K562 (cell line): Measurements from ENCODE around the gene OPCML. TPM values are rescaled to one million over a fixed set of nuclear protein-coding genes. Genes with fewer than 3 reads are reported as not detected.

Experiments
- ATAC-seq: fragments of 200-7000 bp; cut with Tn5 transposase; 3 replicates; pipeline ENCODE4 v1.9.1; 2020; ENCODE audit warnings: moderate library complexity
- BruUV-seq: library from RNA; stranded (reverse); fragments of 400-500 nt; replicated peaks from 2 replicates; lab custom pipeline; 2021; lab: Mats Ljungman, UMichigan
- CTCF ChIA-PET: fragments of 300-600 bp; formaldehyde crosslinking; extraction: SDS; loops from one replicate; lab custom pipeline; 2021; ENCODE audit warnings: low intra/inter-chr PET ratio; lab: Yijun Ruan, JAX
- POLR2A ChIA-PET: fragments of 300-600, 350-650 bp; sonication (Branson Sonifier 250); formaldehyde crosslinking; extraction: SDS; loops from one replicate; lab custom pipeline; 2021; ENCODE audit warnings: antibody characterized with exemption, inconsistent platforms; lab: Yijun Ruan, JAX
- DNase-seq, 4 experiments: peaks; one replicate each; pipeline versions ENCODE4 v3.0.0 to v3.0.0-alpha.2; 2011 to 2018; ENCODE audit warnings: low spot score in 3 of 4, mixed read lengths in 3 of 4; ENCODE audit errors: extremely low read depth in 1 of 4
- FAIRE-seq: peaks from 2 replicates; lab custom pipeline; 2011; peaks lifted over from hg19 to GRCh38; lab: Jason Lieb, UNC
- H2AFZ ChIP-seq: 2 replicates; pipeline ENCODE4 v1.6.0; 2011; ENCODE audit warnings: low read depth, low read length, control low read depth, inconsistent platforms
- H3K27ac ChIP-seq: fragments of 200-600 bp; 3 replicates; pipeline ENCODE4 v1.8.0; 2011; ENCODE audit warnings: low read depth, mild to moderate bottlenecking, control low read depth, inconsistent platforms, low read length, moderate library complexity, mixed read lengths; ENCODE audit errors: extremely low read depth
- H3K27me3 ChIP-seq, 2 experiments: fragments of 300-600 bp in 1 of 2; 2 replicates in 1 of 2; 3 replicates in 1 of 2; pipeline versions ENCODE4 v1.6.0 to v1.8.0; 2011; ENCODE audit warnings: inconsistent platforms in 2 of 2, low read length in 2 of 2, mild to moderate bottlenecking in 1 of 2, mixed read lengths in 1 of 2, moderate library complexity in 1 of 2; ENCODE audit not compliant: control insufficient read depth in 2 of 2, insufficient read depth in 2 of 2
- H3K36me3 ChIP-seq: fragments of 300-600 bp; 3 replicates; pipeline ENCODE4 v1.8.0; 2011; ENCODE audit warnings: mild to moderate bottlenecking, low read length, inconsistent platforms; ENCODE audit not compliant: control insufficient read depth, insufficient read depth
- H3K4me1 ChIP-seq, 2 experiments: fragments of 200-600 bp in 1 of 2; replicated peaks in 1 of 2; 2 replicates in 1 of 2; 3 replicates in 1 of 2; pipeline versions ENCODE4 v1.5.1 to v1.8.0; 2011; ENCODE audit warnings: inconsistent platforms in 2 of 2, low read length in 2 of 2, mild to moderate bottlenecking in 1 of 2, mixed read lengths in 1 of 2, moderate library complexity in 1 of 2; ENCODE audit not compliant: control insufficient read depth in 2 of 2, insufficient read depth in 2 of 2
- H3K4me2 ChIP-seq: 2 replicates; pipeline ENCODE4 v1.6.1; 2011; ENCODE audit warnings: low read length, control low read depth, inconsistent platforms, mixed read lengths; ENCODE audit not compliant: insufficient read depth
- H3K4me3 ChIP-seq: fragments of 200-600 bp; sonication (generic), shearing (Covaris generic); 2 replicates; pipeline ENCODE4 v1.5.1; 2016; ENCODE audit warnings: control low read depth, inconsistent platforms
- H3K79me2 ChIP-seq: fragments of 200-600 bp; 3 replicates; pipeline ENCODE4 v1.8.0; 2011; ENCODE audit warnings: low read length, inconsistent platforms; ENCODE audit not compliant: control insufficient read depth, insufficient read depth
- H3K9ac ChIP-seq, 2 experiments: 2 replicates each; pipeline versions ENCODE4 v1.6.0 to v1.6.1; 2011; ENCODE audit warnings: low read depth in 2 of 2, low read length in 2 of 2, control low read depth in 1 of 2, inconsistent platforms in 1 of 2, mild to moderate bottlenecking in 1 of 2, mixed read lengths in 1 of 2; ENCODE audit not compliant: insufficient read depth in 1 of 2
- H3K9me1 ChIP-seq: one replicate; pipeline ENCODE4 v1.6.0; 2011; ENCODE audit warnings: inconsistent platforms, mild to moderate bottlenecking, low read length, moderate library complexity; ENCODE audit not compliant: control insufficient read depth, insufficient read depth
- H3K9me3 ChIP-seq: replicated peaks from 2 replicates; pipeline ENCODE4 v1.5.1; 2011; ENCODE audit warnings: low read depth, low read length, inconsistent platforms; ENCODE audit not compliant: control insufficient read depth, insufficient read depth
- H4K20me1 ChIP-seq: replicated peaks from 2 replicates; pipeline ENCODE4 v1.6.1; 2011; ENCODE audit warnings: low read length, inconsistent platforms, mixed read lengths; ENCODE audit not compliant: control insufficient read depth, insufficient read depth
- CBX8 ChIP-seq: fragments of 200-600 bp; sonication (generic); IDR thresholded peaks from 2 replicates; pipeline ENCODE4 v1.6.1; 2012; ENCODE audit warnings: borderline replicate concordance, mixed run types, low read depth, mild to moderate bottlenecking, moderate library complexity, mixed read lengths, low read length, control low read depth, inconsistent platforms; ENCODE audit not compliant: poor library complexity, severe bottlenecking; ENCODE audit errors: extremely low read depth
- FOXJ3 ChIP-seq: sonication (generic); formaldehyde crosslinking; IDR thresholded peaks from 2 replicates; pipeline ENCODE4 v1.4.0; 2020; ENCODE audit warnings: mild to moderate bottlenecking, missing genetic modification reagents
- STAT5B ChIP-seq: fragments of 250-450 bp; sonication (Bioruptor Pico); IDR thresholded peaks from 2 replicates; pipeline ENCODE4 v1.8.0; 2021; ENCODE audit warnings: mild to moderate bottlenecking, inconsistent platforms
- TAF15 ChIP-seq: fragments of 200-400 bp; formaldehyde crosslinking; IDR thresholded peaks from 2 replicates; pipeline ENCODE4 v1.6.1; 2017; ENCODE audit warnings: mild to moderate bottlenecking, low read depth, low read length, moderate library complexity
- TCF7 ChIP-seq: sonication (generic); IDR thresholded peaks from 2 replicates; pipeline ENCODE4 v1.6.1; 2016; ENCODE audit warnings: antibody characterized with exemption, borderline replicate concordance
- WGBS: fragments of 100-300 bp; shearing (Covaris generic); methylation state at CpG from one replicate; pipeline ENCODE4 v1.1.6; 2016; ENCODE audit warnings: low coverage, mixed read lengths; ENCODE audit not compliant: insufficient coverage; ENCODE audit errors: missing lambda C conversion rate; 5-methylcytosine and 5-hydroxymethylcytosine counted together
- in situ Hi-C: fragments of 300-500 bp; cut with MboI; formaldehyde crosslinking; loops from 4 replicates; pipeline ENCODE4 v1.15.0; 2018; ENCODE audit warnings: inconsistent platforms, mixed read lengths
- intact Hi-C: fragments of 100-400 bp; cut with micrococcal nuclease; formaldehyde crosslinking; loops from 2 replicates; pipeline ENCODE4 v1.14.2; 2022
- polyA plus RNA-seq, 8 experiments: library from polyadenylated mRNA; depleted of rRNA in 4 of 8; stranded (reverse) in 5 of 8; unstranded in 3 of 8; fragments of >200 nt; fragmentation: Nextera tagmentation in 2 of 8; fragmentation: Illumina TruSeq in 1 of 8; extraction: Ambion mirVana in 2 of 8; extraction: Trizol in 1 of 8; gene quantifications; 2 replicates each; pipeline versions ENCODE4 v1.2.1 to v1.2.3, GENCODE V29; 2011 to 2014; ENCODE audit warnings: inconsistent platforms in 1 of 8, missing spikeins in 1 of 8
- total RNA-seq, 7 experiments: library from RNA; depleted of rRNA in 6 of 7; stranded (reverse); fragments of >200 nt in 6 of 7; fragmentation: Illumina TruSeq in 2 of 7; extraction: Trizol in 2 of 7; gene quantifications; 2 replicates each; pipeline versions ENCODE4 v1.2.1 to v1.2.3, GENCODE V29; 2011 to 2021; ENCODE audit warnings: low replicate concordance in 1 of 7
- TF ChIP-seq, protein P1 (sequence below), 3 experiments: fragments of 200-800 bp in 1 of 3; fragments of 250-450 bp in 1 of 3; fragments of 450-650 bp in 1 of 3; sonication (Bioruptor Pico) in 1 of 3; sonication (Bioruptor generic) in 1 of 3; formaldehyde crosslinking in 1 of 3; IDR thresholded peaks; 2 replicates each; pipeline versions ENCODE4 v1.6.1 to v1.8.0; 2016 to 2022; ENCODE audit warnings: mild to moderate bottlenecking in 2 of 3, missing genetic modification characterization in 2 of 3, missing compliant biosample characterization in 1 of 3, moderate library complexity in 1 of 3

OPCML gene
- total and polyA plus RNA-seq, 9 of the 15 experiments (the other 6 are each of a cell fraction or from before 2014, with no cell fraction given) = not detected

DNA sequence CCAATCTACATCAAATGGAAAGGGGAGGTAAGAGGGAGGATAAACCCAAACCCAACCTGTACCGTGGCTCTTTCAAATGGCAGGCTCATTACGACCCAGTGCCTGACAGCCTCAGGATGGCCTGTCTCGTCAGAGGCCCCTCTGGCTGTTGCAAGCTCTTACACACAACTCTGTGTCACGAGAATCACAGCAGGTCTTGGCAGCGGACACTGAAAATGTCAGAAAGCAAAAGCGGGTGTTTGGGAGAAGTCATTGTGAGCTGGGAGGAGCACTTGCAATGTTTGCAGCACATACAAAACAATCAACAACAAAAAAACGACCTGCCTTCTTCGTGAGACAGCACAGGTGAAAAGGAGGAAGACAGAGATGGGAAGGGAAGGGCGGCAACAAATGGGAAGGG, 248.1 kb downstream of the OPCML start (continued):
- TF ChIP-seq FOXJ3 (CRISPR knock-in tag) (no peak), CBX8 (no peak), TAF15 (no peak), STAT5B (CRISPR knock-in tag) (no peak)
- TF ChIP-seq, protein P1, sequence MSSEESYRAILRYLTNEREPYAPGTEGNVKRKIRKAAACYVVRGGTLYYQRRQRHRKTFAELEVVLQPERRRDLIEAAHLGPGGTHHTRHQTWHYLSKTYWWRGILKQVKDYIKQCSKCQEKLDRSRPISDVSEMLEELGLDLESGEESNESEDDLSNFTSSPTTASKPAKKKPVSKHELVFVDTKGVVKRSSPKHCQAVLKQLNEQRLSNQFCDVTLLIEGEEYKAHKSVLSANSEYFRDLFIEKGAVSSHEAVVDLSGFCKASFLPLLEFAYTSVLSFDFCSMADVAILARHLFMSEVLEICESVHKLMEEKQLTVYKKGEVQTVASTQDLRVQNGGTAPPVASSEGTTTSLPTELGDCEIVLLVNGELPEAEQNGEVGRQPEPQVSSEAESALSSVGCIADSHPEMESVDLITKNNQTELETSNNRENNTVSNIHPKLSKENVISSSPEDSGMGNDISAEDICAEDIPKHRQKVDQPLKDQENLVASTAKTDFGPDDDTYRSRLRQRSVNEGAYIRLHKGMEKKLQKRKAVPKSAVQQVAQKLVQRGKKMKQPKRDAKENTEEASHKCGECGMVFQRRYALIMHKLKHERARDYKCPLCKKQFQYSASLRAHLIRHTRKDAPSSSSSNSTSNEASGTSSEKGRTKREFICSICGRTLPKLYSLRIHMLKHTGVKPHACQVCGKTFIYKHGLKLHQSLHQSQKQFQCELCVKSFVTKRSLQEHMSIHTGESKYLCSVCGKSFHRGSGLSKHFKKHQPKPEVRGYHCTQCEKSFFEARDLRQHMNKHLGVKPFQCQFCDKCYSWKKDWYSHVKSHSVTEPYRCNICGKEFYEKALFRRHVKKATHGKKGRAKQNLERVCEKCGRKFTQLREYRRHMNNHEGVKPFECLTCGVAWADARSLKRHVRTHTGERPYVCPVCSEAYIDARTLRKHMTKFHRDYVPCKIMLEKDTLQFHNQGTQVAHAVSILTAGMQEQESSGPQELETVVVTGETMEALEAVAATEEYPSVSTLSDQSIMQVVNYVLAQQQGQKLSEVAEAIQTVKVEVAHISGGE (CRISPR knock-in tag; IDR thresholded peaks at IDR 0.05) = no peak

DNA sequence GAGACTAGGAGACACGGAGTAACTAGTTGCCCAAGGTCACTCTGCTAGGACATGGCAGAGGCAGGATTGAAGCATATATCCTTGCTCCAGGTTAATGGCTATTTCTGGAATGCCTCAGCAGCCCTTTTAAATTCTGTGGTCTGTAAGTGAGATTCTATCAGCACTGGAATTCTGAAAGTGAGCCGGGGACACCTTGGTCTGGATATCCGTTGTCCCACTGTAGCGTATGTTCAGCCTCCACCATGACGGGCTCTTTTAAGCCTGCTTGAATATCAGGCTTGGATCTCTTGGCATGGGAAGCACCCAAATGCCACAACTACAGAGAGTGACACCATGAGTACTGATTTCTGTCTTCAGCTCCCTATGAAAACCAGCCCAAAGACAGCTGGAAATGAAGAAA, 254.4 kb downstream of the OPCML start:
- Histone ChIP-seq H3K36me3 (no peaks in the 10 kb centered on the region), H3K4me1 (no peaks in the 10 kb centered on the region), H3K27me3 (no peaks in the 10 kb centered on the region), H4K20me1 (no peaks in the 10 kb centered on the region), H3K9me3 (no peaks in the 10 kb centered on the region), H3K4me2 (no peak overlapping the region), H3K27ac (no peak overlapping the region), H3K4me3 (no peak overlapping the region), H2AFZ (no peak overlapping the region), H3K9me1 (no peaks in the 10 kb centered on the region), H3K9ac (no peak overlapping the region), H3K79me2 (no peaks in the 10 kb centered on the region)
- ATAC-seq (no peak), DNase-seq (no peak), FAIRE-seq (no peak)
- WGBS = 3% methylated on average over 5 of the region's 5 CpGs
- intact Hi-C loops (no loop called here), in situ Hi-C loops (no loop called here)
- POLR2A ChIA-PET = no interaction called here
- CTCF ChIA-PET = no interaction called here
- TF ChIP-seq TCF7 = no peak
- no TSS peak for BruUV-seq
